ENCODE measurements around the gene PRPF31.

- TF ChIP-seq, protein P1, sequence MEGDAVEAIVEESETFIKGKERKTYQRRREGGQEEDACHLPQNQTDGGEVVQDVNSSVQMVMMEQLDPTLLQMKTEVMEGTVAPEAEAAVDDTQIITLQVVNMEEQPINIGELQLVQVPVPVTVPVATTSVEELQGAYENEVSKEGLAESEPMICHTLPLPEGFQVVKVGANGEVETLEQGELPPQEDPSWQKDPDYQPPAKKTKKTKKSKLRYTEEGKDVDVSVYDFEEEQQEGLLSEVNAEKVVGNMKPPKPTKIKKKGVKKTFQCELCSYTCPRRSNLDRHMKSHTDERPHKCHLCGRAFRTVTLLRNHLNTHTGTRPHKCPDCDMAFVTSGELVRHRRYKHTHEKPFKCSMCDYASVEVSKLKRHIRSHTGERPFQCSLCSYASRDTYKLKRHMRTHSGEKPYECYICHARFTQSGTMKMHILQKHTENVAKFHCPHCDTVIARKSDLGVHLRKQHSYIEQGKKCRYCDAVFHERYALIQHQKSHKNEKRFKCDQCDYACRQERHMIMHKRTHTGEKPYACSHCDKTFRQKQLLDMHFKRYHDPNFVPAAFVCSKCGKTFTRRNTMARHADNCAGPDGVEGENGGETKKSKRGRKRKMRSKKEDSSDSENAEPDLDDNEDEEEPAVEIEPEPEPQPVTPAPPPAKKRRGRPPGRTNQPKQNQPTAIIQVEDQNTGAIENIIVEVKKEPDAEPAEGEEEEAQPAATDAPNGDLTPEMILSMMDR (IDR thresholded peaks at IDR 0.05), result no peak
- no peak for TF ChIP-seq POLR2A (IDR thresholded peaks at IDR 0.05)
- TF ChIP-seq POLR2AphosphoS5 (IDR thresholded peaks at IDR 0.05; ENCODE audit: insufficient read depth in 1 of 2, low read depth in 1 of 2), result no peak
These were observed 17.9 kb downstream of the PRPF31 start for GRCh38 chr19:54133312-54133956.
